ENCODE data around the gene TOP2A. TPM values are rescaled to one million over a fixed set of nuclear protein-coding genes. Genes with fewer than 3 reads are reported as not detected.
A peak's percentile ranks its signal among the peaks of the same experiment; 100 is the strongest.

Gene TOP2A
- polyA plus RNA-seq, 1 donor from 2014 or later: 7.8 TPM

DNA sequence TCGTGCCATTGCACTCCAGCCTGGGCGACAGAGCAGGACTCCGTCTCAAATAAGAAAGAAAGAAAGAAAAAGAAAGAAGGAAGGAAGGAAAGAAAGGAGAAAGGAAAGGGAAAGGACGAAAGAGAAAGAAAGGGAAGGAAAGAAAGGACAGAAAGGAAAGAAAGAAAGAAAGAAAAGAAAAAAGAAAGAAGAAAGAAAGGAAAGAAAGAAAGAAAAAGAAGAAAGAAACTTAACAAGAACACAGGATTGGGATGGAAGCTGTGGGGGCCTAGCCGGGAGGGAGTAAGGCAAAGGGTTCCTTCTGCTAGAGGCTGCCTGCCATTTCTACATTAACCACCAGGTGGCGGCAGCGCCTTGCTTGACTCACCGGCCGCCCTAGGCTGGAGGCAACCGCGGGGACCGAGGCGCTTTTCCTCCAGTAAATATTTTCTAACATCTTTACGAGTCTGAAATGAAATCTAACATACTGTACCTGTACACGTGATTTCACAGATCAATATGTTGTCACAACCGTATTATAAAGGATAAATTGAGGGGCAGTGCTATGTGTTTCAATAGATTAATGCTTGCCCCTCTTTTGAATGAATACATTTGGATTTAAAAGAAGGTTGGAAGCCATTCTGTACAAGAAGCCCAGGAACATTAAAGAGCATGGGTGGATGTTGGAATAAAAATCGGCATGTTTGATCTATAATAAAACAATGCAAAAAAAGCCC lies 59.2 kb downstream of the TOP2A start:
- no peaks in the 10 kb centered on the region for H3K9me2 ChIP-seq (ENCODE audit: insufficient read depth, low read length)
- H3K4me2 ChIP-seq (ENCODE audit: low read length): peak overlapping the region; percentile 49
- no peaks in the 10 kb centered on the region for H3K9me3 ChIP-seq (ENCODE audit: low read length)
- H3K4me3 ChIP-seq (ENCODE audit: low read length): peak overlapping the region; percentile 32
- TF ChIP-seq MXI1 (conservative IDR thresholded peaks at IDR 0.05; ENCODE audit: poor library complexity, severe bottlenecking) (peak; percentile 17), POLR2AphosphoS5 (IDR thresholded peaks at IDR 0.05) (peak; percentile 22), RAD21 (conservative IDR thresholded peaks at IDR 0.05) (peak; percentile 95), EP300 (conservative IDR thresholded peaks at IDR 0.05; ENCODE audit: poor library complexity, severe bottlenecking) (no peak), EZH2 (IDR thresholded peaks at IDR 0.05; ENCODE audit: borderline replicate concordance, insufficient read depth, low read length, poor library complexity, severe bottlenecking) (no peak), SMC3 (conservative IDR thresholded peaks at IDR 0.05; ENCODE audit: poor library complexity) (peak; percentile 97), TAF1 (IDR thresholded peaks at IDR 0.05; ENCODE audit: low read depth) (no peak)
- TF ChIP-seq, protein P1, sequence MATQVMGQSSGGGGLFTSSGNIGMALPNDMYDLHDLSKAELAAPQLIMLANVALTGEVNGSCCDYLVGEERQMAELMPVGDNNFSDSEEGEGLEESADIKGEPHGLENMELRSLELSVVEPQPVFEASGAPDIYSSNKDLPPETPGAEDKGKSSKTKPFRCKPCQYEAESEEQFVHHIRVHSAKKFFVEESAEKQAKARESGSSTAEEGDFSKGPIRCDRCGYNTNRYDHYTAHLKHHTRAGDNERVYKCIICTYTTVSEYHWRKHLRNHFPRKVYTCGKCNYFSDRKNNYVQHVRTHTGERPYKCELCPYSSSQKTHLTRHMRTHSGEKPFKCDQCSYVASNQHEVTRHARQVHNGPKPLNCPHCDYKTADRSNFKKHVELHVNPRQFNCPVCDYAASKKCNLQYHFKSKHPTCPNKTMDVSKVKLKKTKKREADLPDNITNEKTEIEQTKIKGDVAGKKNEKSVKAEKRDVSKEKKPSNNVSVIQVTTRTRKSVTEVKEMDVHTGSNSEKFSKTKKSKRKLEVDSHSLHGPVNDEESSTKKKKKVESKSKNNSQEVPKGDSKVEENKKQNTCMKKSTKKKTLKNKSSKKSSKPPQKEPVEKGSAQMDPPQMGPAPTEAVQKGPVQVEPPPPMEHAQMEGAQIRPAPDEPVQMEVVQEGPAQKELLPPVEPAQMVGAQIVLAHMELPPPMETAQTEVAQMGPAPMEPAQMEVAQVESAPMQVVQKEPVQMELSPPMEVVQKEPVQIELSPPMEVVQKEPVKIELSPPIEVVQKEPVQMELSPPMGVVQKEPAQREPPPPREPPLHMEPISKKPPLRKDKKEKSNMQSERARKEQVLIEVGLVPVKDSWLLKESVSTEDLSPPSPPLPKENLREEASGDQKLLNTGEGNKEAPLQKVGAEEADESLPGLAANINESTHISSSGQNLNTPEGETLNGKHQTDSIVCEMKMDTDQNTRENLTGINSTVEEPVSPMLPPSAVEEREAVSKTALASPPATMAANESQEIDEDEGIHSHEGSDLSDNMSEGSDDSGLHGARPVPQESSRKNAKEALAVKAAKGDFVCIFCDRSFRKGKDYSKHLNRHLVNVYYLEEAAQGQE (IDR thresholded peaks at IDR 0.05; ENCODE audit: borderline replicate concordance): no peak
- TF ChIP-seq, protein P2, sequence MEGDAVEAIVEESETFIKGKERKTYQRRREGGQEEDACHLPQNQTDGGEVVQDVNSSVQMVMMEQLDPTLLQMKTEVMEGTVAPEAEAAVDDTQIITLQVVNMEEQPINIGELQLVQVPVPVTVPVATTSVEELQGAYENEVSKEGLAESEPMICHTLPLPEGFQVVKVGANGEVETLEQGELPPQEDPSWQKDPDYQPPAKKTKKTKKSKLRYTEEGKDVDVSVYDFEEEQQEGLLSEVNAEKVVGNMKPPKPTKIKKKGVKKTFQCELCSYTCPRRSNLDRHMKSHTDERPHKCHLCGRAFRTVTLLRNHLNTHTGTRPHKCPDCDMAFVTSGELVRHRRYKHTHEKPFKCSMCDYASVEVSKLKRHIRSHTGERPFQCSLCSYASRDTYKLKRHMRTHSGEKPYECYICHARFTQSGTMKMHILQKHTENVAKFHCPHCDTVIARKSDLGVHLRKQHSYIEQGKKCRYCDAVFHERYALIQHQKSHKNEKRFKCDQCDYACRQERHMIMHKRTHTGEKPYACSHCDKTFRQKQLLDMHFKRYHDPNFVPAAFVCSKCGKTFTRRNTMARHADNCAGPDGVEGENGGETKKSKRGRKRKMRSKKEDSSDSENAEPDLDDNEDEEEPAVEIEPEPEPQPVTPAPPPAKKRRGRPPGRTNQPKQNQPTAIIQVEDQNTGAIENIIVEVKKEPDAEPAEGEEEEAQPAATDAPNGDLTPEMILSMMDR (IDR thresholded peaks at IDR 0.05; ENCODE audit: poor library complexity, severe bottlenecking): peak; percentile 96
- H3K27me3 ChIP-seq (ENCODE audit: insufficient read depth, low read depth, low read length): peaks cover 4% of the 10 kb centered on the region
- no peaks in the 10 kb centered on the region for H4K20me1 ChIP-seq (ENCODE audit: insufficient read depth)
- H3K79me2 ChIP-seq (replicated peaks; ENCODE audit: insufficient read depth, low read length): no peaks in the 10 kb centered on the region
- H3F3A ChIP-seq (ENCODE audit: insufficient read depth, low read length, poor library complexity, severe bottlenecking): no peaks in the 10 kb centered on the region
- no peak overlapping the region for H2AFZ ChIP-seq (ENCODE audit: low read depth, low read length)
- H3K36me3 ChIP-seq (ENCODE audit: insufficient read depth, low read length): no peaks in the 10 kb centered on the region
- peak overlapping the region; percentile 22 for H3K9ac ChIP-seq (ENCODE audit: low read length)
- H3K27ac ChIP-seq (ENCODE audit: low read length): no peak overlapping the region

DNA sequence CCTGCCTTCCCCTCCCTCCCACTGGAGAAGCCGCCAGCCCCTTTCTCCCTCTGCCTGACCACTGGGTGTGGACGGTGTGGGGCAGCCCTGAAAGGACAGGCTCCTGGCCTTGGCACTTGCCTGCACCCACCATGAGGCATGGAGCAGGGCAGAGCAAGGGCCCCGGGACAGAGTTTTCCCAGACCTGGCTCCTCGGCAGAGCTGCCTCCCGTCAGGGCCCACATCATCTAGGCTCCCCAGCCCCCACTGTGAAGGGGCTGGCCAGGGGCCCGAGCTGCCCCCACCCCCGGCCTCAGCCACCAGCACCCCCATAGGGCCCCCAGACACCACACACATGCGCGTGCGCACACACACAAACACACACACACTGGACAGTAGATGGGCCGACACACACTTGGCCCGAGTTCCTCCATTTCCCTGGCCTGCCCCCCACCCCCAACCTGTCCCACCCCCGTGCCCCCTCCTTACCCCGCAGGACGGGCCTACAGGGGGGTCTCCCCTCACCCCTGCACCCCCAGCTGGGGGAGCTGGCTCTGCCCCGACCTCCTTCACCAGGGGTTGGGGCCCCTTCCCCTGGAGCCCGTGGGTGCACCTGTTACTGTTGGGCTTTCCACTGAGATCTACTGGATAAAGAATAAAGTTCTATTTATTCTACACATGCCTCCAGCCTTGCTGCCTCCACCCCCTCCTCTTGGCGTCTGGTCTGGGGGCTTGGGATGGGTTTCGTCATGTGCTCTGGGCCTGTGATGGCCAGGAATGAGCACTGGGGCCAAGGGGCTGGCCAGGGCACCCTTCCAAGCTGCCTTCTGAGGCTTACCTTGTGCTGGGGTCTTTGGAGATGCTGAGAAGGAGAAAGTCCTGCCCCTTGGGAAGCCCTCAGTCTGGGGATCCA lies 60.5 kb downstream of the TOP2A start:
- Histone ChIP-seq H3K36me3 (ENCODE audit: insufficient read depth, low read length) (no peaks in the 10 kb centered on the region), H2AFZ (ENCODE audit: low read depth, low read length) (no peak overlapping the region), H3K9ac (ENCODE audit: low read length) (no peak overlapping the region), H3K79me2 (replicated peaks; ENCODE audit: insufficient read depth, low read length) (no peaks in the 10 kb centered on the region), H3K4me2 (ENCODE audit: low read length) (no peak overlapping the region), H3K27ac (ENCODE audit: low read length) (no peak overlapping the region), H3K4me3 (ENCODE audit: low read length) (no peak overlapping the region), H3K9me3 (ENCODE audit: low read length) (no peaks in the 10 kb centered on the region), H4K20me1 (ENCODE audit: insufficient read depth) (no peaks in the 10 kb centered on the region), H3K9me2 (ENCODE audit: insufficient read depth, low read length) (no peaks in the 10 kb centered on the region), H3K27me3 (ENCODE audit: insufficient read depth, low read depth, low read length) (no peaks in the 10 kb centered on the region), H3F3A (ENCODE audit: insufficient read depth, low read length, poor library complexity, severe bottlenecking) (no peaks in the 10 kb centered on the region)
- TF ChIP-seq, protein P2 (IDR thresholded peaks at IDR 0.05; ENCODE audit: poor library complexity, severe bottlenecking): no peak
- TF ChIP-seq, protein P1 (IDR thresholded peaks at IDR 0.05; ENCODE audit: borderline replicate concordance): no peak
- no peak for TF ChIP-seq RAD21 (conservative IDR thresholded peaks at IDR 0.05)
- no peak for TF ChIP-seq TAF1 (IDR thresholded peaks at IDR 0.05; ENCODE audit: low read depth)

Data from neural cell (in vitro differentiated cells).